K562 (cell line): ENCODE results near the gene AGXT.

Experiments
- ATF4 ChIP-seq: fragments of 450-650 bp; formaldehyde crosslinking; IDR thresholded peaks from 2 replicates; pipeline ENCODE4 v1.4.0; 2022; ENCODE audit warnings: mild to moderate bottlenecking, moderate library complexity
- CTCF ChIP-seq, 3 experiments: IDR thresholded peaks in 2 of 3; conservative IDR thresholded peaks in 1 of 3; 2 replicates each; pipeline ENCODE4 v1.5.1; 2011 to 2012; ENCODE audit warnings: low read length in 3 of 3, mild to moderate bottlenecking in 3 of 3, control low read depth in 2 of 3, improper control_type of control experiment in 1 of 3, inconsistent platforms in 1 of 3, low read depth in 1 of 3, mixed read lengths in 1 of 3, moderate library complexity in 1 of 3; ENCODE audit not compliant: insufficient read depth in 2 of 3
- FOXP1 ChIP-seq: sonication (generic); formaldehyde crosslinking; IDR thresholded peaks from 2 replicates; pipeline ENCODE4 v1.8.0; 2022; ENCODE audit warnings: mild to moderate bottlenecking, missing genetic modification reagents
- GTF2F1 ChIP-seq: IDR thresholded peaks from 2 replicates; pipeline ENCODE4 v1.6.1; 2011; ENCODE audit warnings: low read depth, low read length, improper control_type of control experiment
- KAT8 ChIP-seq: fragments of 450-650 bp; IDR thresholded peaks from 2 replicates; pipeline ENCODE4 v1.6.1; 2016; ENCODE audit warnings: low read depth, mild to moderate bottlenecking
- MAFF ChIP-seq: IDR thresholded peaks from 2 replicates; pipeline ENCODE4 v1.6.1; 2012; ENCODE audit warnings: low read length, improper control_type of control experiment
- NBN ChIP-seq: fragments of 450-650 bp; IDR thresholded peaks from 2 replicates; pipeline ENCODE4 v1.6.1; 2016; ENCODE audit warnings: low read depth, mild to moderate bottlenecking
- SUPT5H ChIP-seq: fragments of 450-650 bp; IDR thresholded peaks from 2 replicates; pipeline ENCODE4 v1.6.1; 2016
- TAF15 ChIP-seq: fragments of 200-400 bp; formaldehyde crosslinking; IDR thresholded peaks from 2 replicates; pipeline ENCODE4 v1.6.1; 2017; ENCODE audit warnings: mild to moderate bottlenecking, low read depth, low read length, moderate library complexity
- TARDBP ChIP-seq: fragments of 450-650 bp; IDR thresholded peaks from 2 replicates; pipeline ENCODE4 v1.6.1; 2016
- ZNF274 ChIP-seq: IDR thresholded peaks from 2 replicates; pipeline ENCODE4 v1.6.1; 2011; ENCODE audit warnings: low read depth, mild to moderate bottlenecking, low read length, moderate library complexity, borderline replicate concordance
- ZNF778 ChIP-seq: fragments of 450-650 bp; formaldehyde crosslinking; IDR thresholded peaks from 2 replicates; pipeline ENCODE4 v1.4.0; 2020; ENCODE audit warnings: mild to moderate bottlenecking, moderate library complexity
- ZNF785 ChIP-seq: fragments of 250-450 bp; sonication (Bioruptor Pico); IDR thresholded peaks from 2 replicates; pipeline ENCODE4 v1.4.0; 2020; ENCODE audit warnings: mild to moderate bottlenecking

- no peak for TF ChIP-seq TAF15
- TF ChIP-seq ZNF274 = no peak
- TF ChIP-seq CTCF (IDR thresholded peaks at IDR 0.05 in 2 of 3, conservative IDR thresholded peaks at IDR 0.05 in 1 of 3; ENCODE audit: insufficient read depth in 2 of 3, low read depth in 1 of 3, low read length in 3 of 3) = no peak
- TF ChIP-seq TARDBP = no peak
- TF ChIP-seq ZNF785 (CRISPR knock-in tag) = no peak
- no peak for TF ChIP-seq ZNF778
- TF ChIP-seq KAT8 = no peak
- TF ChIP-seq GTF2F1 = no peak
- TF ChIP-seq NBN = no peak
- TF ChIP-seq ATF4 (CRISPR knock-in tag) = no peak
- TF ChIP-seq SUPT5H = no peak
- no peak for TF ChIP-seq MAFF
- no peak for TF ChIP-seq FOXP1 (CRISPR knock-in tag)
Measured at GRCh38 chr2:240922982-240923537, 54.4 kb downstream of the AGXT start.
